ENCODE results near the gene SNX8.

DNA sequence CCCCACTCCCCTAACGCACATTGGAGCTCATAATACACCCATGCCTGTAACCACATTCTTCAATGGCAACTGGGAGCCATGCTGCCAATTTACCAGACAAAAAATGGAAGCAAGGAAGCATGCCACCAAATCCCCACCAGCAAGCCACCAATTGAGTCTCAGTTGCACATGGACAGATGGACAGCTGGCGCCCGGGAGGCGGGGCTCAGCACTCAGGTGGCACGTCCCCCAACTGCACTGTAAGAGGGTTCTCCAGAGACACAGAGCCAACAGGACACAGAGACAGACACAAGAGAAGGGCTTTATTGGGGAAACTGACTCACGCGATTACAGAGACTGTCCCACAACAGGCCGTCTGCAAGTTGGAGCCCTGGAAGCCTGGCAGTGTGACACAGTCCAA is 84.0 kb downstream of the SNX8 start:
- TF ChIP-seq, protein P1, sequence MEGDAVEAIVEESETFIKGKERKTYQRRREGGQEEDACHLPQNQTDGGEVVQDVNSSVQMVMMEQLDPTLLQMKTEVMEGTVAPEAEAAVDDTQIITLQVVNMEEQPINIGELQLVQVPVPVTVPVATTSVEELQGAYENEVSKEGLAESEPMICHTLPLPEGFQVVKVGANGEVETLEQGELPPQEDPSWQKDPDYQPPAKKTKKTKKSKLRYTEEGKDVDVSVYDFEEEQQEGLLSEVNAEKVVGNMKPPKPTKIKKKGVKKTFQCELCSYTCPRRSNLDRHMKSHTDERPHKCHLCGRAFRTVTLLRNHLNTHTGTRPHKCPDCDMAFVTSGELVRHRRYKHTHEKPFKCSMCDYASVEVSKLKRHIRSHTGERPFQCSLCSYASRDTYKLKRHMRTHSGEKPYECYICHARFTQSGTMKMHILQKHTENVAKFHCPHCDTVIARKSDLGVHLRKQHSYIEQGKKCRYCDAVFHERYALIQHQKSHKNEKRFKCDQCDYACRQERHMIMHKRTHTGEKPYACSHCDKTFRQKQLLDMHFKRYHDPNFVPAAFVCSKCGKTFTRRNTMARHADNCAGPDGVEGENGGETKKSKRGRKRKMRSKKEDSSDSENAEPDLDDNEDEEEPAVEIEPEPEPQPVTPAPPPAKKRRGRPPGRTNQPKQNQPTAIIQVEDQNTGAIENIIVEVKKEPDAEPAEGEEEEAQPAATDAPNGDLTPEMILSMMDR (IDR thresholded peaks at IDR 0.05) = no peak
- no peak for TF ChIP-seq POLR2A (IDR thresholded peaks at IDR 0.05)

All from vagina (tissue), 2 donors.